Measurements from ENCODE around the gene DPP3.

DNA sequence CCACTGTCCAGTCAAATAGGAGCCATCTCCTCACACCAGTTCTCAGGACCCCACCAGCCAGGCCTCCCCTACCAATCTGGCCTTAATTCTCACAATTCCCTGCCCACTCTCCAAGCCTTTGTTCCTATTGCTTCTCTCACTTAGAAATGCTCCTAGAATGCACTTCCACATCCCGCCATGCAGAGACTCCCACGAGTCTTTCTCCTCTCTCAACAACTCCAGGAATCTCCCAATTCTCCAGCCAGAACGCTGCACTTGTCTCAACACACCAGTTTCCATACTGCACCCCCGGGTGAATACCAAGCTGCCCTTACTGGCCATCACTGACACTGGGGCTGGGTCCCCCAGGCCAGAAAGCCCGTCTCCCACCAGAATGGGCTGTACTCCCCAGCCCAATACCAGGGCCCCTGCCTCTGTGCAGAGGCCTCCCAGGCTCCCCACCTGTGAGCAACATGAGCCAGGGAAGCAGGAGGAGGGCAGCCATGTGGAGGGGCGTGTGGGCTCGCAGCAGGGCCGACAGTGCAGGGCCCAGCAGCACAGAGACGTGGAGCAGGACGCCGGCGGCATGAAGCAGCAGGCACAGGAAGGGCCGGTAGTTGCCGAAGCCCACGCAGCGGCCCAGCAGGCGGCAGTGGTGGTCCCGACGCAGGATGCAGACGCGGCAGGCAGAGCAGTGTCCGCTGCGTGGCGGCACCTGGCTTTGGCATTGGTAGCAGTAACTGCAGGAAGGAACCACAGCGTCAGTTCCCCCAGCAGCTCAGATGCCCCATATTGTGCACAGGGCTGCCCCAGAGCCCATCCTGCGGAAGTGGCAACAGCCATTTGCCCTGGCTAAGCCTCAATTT lies 63.3 kb downstream of the DPP3 start:
- no peak for TF ChIP-seq CTCF (conservative IDR thresholded peaks at IDR 0.05; ENCODE audit: low read depth, low read length)
- TF ChIP-seq EZH2phosphoT487 (IDR thresholded peaks at IDR 0.05; ENCODE audit: borderline replicate concordance, low read length): no peak

All from PC-3 (cell line).